Loucy (cell line): ENCODE measurements around the gene PPFIA3.
"Not testable (repeated sequence)": the region's sequence is repeated elsewhere in the genome, so short reads cannot be mapped to it uniquely, and the experiment has no call there.

Experiments used
- H2AFZ ChIP-seq: fragments of 200-600 bp; sonication (generic); 2 replicates; pipeline ENCODE4 v1.6.0; 2016; ENCODE audit warnings: antibody characterized with exemption, mild to moderate bottlenecking, low read length, moderate library complexity
- H3F3A ChIP-seq: fragments of 200-600 bp; 2 replicates; pipeline ENCODE4 v1.6.0; 2016; ENCODE audit warnings: antibody characterized with exemption, low read depth, mild to moderate bottlenecking
- H3K27me3 ChIP-seq: fragments of 200-600 bp; sonication (generic); 2 replicates; pipeline ENCODE4 v1.6.1; 2014; ENCODE audit warnings: low read length, mild to moderate bottlenecking; ENCODE audit not compliant: insufficient read depth, poor library complexity, severe bottlenecking
- H3K36me3 ChIP-seq: fragments of 200-600 bp; sonication (generic); 2 replicates; pipeline ENCODE4 v1.6.1; 2016; ENCODE audit warnings: low read length; ENCODE audit not compliant: insufficient read depth
- H3K4me1 ChIP-seq: fragments of 200-600 bp; sonication (generic); 2 replicates; pipeline ENCODE4 v1.5.1; 2014; ENCODE audit warnings: low read length, mild to moderate bottlenecking; ENCODE audit not compliant: insufficient read depth, poor library complexity, severe bottlenecking
- H3K4me2 ChIP-seq: fragments of 200-600 bp; sonication (generic); 2 replicates; pipeline ENCODE4 v1.6.0; 2014; ENCODE audit warnings: antibody characterized with exemption, low read length, low read depth, mild to moderate bottlenecking; ENCODE audit not compliant: poor library complexity, severe bottlenecking
- H3K4me3 ChIP-seq: fragments of 200-600 bp; sonication (generic); 2 replicates; pipeline ENCODE4 v1.5.1; 2014; ENCODE audit warnings: low read length, mild to moderate bottlenecking, mixed read lengths; ENCODE audit not compliant: poor library complexity, severe bottlenecking
- H3K79me2 ChIP-seq: fragments of 200-600 bp; sonication (generic); 2 replicates; pipeline ENCODE4 v1.6.1; 2014; ENCODE audit warnings: low read length; ENCODE audit not compliant: insufficient read depth
- H3K9ac ChIP-seq: fragments of 200-600 bp; sonication (generic); 2 replicates; pipeline ENCODE4 v1.6.0; 2014; ENCODE audit warnings: mild to moderate bottlenecking, low read depth, low read length, moderate library complexity; ENCODE audit not compliant: poor library complexity, severe bottlenecking
- H3K9me2 ChIP-seq: fragments of 200-600 bp; sonication (generic); replicated peaks from 2 replicates; pipeline ENCODE4 v1.6.1; 2016; ENCODE audit warnings: low read depth, low read length, mixed read lengths
- H3K9me3 ChIP-seq: fragments of 200-600 bp; sonication (generic); 2 replicates; pipeline ENCODE4 v1.6.1; 2014; ENCODE audit warnings: mild to moderate bottlenecking, antibody characterized with exemption, low read length, low read depth; ENCODE audit not compliant: insufficient read depth
- H4K20me1 ChIP-seq: fragments of 200-600 bp; sonication (generic); 2 replicates; pipeline ENCODE4 v1.6.0; 2014; ENCODE audit warnings: antibody characterized with exemption, low read length, mild to moderate bottlenecking; ENCODE audit not compliant: insufficient read depth, poor library complexity, severe bottlenecking
- CTCF ChIP-seq: fragments of 200-600 bp; sonication (generic); conservative IDR thresholded peaks from 2 replicates; pipeline ENCODE4 v1.5.1; 2014; ENCODE audit warnings: mild to moderate bottlenecking, antibody characterized with exemption, low read length
- EZH2phosphoT487 ChIP-seq: fragments of 200-600 bp; IDR thresholded peaks from 2 replicates; pipeline ENCODE4 v1.6.1; 2018; ENCODE audit warnings: antibody characterized with exemption, mild to moderate bottlenecking, moderate library complexity, borderline replicate concordance

Gene PPFIA3

GRCh38 chr19:49073514-49074378 lies 45.6 kb upstream of the PPFIA3 start:
- Histone ChIP-seq H3K36me3 (no peaks in the 10 kb centered on the region), H3K9me2 (no peaks in the 10 kb centered on the region), H3K27me3 (no peaks in the 10 kb centered on the region), H3K79me2 (no peaks in the 10 kb centered on the region), H4K20me1 (no peaks in the 10 kb centered on the region), H3K4me3 (no peak overlapping the region), H3K9me3 (no peaks in the 10 kb centered on the region), H3K4me1 (no peaks in the 10 kb centered on the region), H2AFZ (no peak overlapping the region), H3K4me2 (no peak overlapping the region), H3K9ac (no peak overlapping the region), H3F3A (no peaks in the 10 kb centered on the region)
- TF ChIP-seq CTCF (peak; percentile 46), EZH2phosphoT487 (no peak)

GRCh38 chr19:49074869-49075268 lies 44.5 kb upstream of the PPFIA3 start:
- H3K36me3 ChIP-seq, H3K79me2 ChIP-seq, H4K20me1 ChIP-seq, H3F3A ChIP-seq, H2AFZ ChIP-seq, H3K9me2 ChIP-seq, H3K4me1 ChIP-seq, H3K27me3 ChIP-seq, H3K4me3 ChIP-seq, H3K9me3 ChIP-seq, H3K4me2 ChIP-seq, H3K9ac ChIP-seq: not testable (repeated sequence)
- peak; percentile 50 for TF ChIP-seq CTCF

- Histone ChIP-seq H3K9me2 (no peaks in the 10 kb centered on the region), H3K4me1 (peaks cover 4% of the 10 kb centered on the region), H3K79me2 (peaks cover 2% of the 10 kb centered on the region), H4K20me1 (no peaks in the 10 kb centered on the region), H3K27me3 (no peaks in the 10 kb centered on the region), H3K4me3 (no peak overlapping the region), H2AFZ (no peak overlapping the region), H3K9ac (no peak overlapping the region), H3K36me3 (no peaks in the 10 kb centered on the region), H3K9me3 (no peaks in the 10 kb centered on the region), H3K4me2 (no peak overlapping the region), H3F3A (no peaks in the 10 kb centered on the region)
- TF ChIP-seq EZH2phosphoT487: no peak
These were observed 39.0 kb upstream of the PPFIA3 start for GRCh38 chr19:49080392-49080791.

- H3K4me1 ChIP-seq: peaks cover 4% of the 10 kb centered on the region
- H3K4me3 ChIP-seq: no peak overlapping the region
- H3K36me3 ChIP-seq: no peaks in the 10 kb centered on the region
- H3K9ac ChIP-seq: no peak overlapping the region
- H3K79me2 ChIP-seq: peaks cover 10% of the 10 kb centered on the region
- H3K4me2 ChIP-seq: no peak overlapping the region
- H3K9me2 ChIP-seq: no peaks in the 10 kb centered on the region
- TF ChIP-seq EZH2phosphoT487 (no peak), CTCF (no peak)
- peaks cover 9% of the 10 kb centered on the region for H4K20me1 ChIP-seq
- H3K9me3 ChIP-seq: no peaks in the 10 kb centered on the region
- no peaks in the 10 kb centered on the region for H3F3A ChIP-seq
- H3K27me3 ChIP-seq: peaks cover 5% of the 10 kb centered on the region
- H2AFZ ChIP-seq: no peak overlapping the region; the same call in 1 of the 2 replicates
These were observed 38.1 kb upstream of the PPFIA3 start for GRCh38 chr19:49081273-49081672.
